ENCODE data around the gene CASQ2.

DNA sequence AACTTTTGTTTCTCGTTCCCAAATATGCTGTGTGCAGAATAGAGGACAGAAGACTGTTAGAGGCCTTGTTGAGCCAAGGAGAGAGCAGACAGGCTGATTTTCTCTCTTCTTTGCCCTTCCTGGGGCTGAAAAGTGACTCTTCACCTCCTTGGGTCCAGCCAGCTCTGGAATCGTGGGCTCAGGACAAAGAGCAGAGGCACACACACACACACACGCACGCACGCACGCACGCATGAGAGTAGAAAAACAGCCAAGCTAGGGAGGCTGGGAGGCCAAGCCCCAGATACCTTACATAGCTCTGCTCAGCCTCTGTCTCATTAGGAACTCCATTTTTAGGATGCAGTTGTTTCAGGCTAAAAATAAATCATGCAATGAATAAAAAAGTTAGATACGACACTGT, at the start of gene CASQ2:
- TF ChIP-seq, protein P1, sequence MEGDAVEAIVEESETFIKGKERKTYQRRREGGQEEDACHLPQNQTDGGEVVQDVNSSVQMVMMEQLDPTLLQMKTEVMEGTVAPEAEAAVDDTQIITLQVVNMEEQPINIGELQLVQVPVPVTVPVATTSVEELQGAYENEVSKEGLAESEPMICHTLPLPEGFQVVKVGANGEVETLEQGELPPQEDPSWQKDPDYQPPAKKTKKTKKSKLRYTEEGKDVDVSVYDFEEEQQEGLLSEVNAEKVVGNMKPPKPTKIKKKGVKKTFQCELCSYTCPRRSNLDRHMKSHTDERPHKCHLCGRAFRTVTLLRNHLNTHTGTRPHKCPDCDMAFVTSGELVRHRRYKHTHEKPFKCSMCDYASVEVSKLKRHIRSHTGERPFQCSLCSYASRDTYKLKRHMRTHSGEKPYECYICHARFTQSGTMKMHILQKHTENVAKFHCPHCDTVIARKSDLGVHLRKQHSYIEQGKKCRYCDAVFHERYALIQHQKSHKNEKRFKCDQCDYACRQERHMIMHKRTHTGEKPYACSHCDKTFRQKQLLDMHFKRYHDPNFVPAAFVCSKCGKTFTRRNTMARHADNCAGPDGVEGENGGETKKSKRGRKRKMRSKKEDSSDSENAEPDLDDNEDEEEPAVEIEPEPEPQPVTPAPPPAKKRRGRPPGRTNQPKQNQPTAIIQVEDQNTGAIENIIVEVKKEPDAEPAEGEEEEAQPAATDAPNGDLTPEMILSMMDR (IDR thresholded peaks at IDR 0.05) = no peak
- peak in 1 of 4 donors; percentile 54 for TF ChIP-seq POLR2A (IDR thresholded peaks at IDR 0.05)
